Keratinocyte (primary cell): Measurements from ENCODE around the gene USP30. TPM values are rescaled to one million over a fixed set of nuclear protein-coding genes. Genes with fewer than 3 reads are reported as not detected.

Source experiments
- DNase-seq: peaks from one replicate; pipeline ENCODE4 v3.0.0-alpha.2; 2011; ENCODE audit warnings: low read depth, missing footprints, low spot score
- FAIRE-seq: peaks from 2 replicates; lab custom pipeline; 2011; peaks lifted over from hg19 to GRCh38; lab: Jason Lieb, UNC
- H2AFZ ChIP-seq: 2 replicates; pipeline ENCODE4 v1.6.0; 2012; ENCODE audit warnings: low read length, control low read depth, inconsistent platforms; ENCODE audit not compliant: control insufficient read depth
- H3K27ac ChIP-seq: 2 replicates; pipeline ENCODE4 v1.5.1; 2011; ENCODE audit warnings: low read length; ENCODE audit not compliant: control insufficient read depth, insufficient read depth
- H3K27me3 ChIP-seq: 3 replicates; pipeline ENCODE4 v1.6.0; 2011; ENCODE audit warnings: low read length; ENCODE audit not compliant: control insufficient read depth, insufficient read depth; ENCODE audit errors: extremely low read depth
- H3K36me3 ChIP-seq, 2 experiments: 2 replicates in 1 of 2; 3 replicates in 1 of 2; pipeline ENCODE4 v1.5.1; 2011; ENCODE audit warnings: low read length in 2 of 2, mild to moderate bottlenecking in 1 of 2; ENCODE audit not compliant: control insufficient read depth in 2 of 2, insufficient read depth in 2 of 2; ENCODE audit errors: extremely low read depth in 1 of 2
- H3K4me1 ChIP-seq: 3 replicates; pipeline ENCODE4 v1.5.1; 2011; ENCODE audit warnings: low read length; ENCODE audit not compliant: control insufficient read depth, insufficient read depth; ENCODE audit errors: extremely low read depth
- H3K4me2 ChIP-seq: 3 replicates; pipeline ENCODE4 v1.6.0; 2011; ENCODE audit warnings: low read depth, low read length; ENCODE audit not compliant: control insufficient read depth, insufficient read depth; ENCODE audit errors: extremely low read depth
- H3K4me3 ChIP-seq, 3 experiments: fragments of 200-600 bp in 1 of 3; sonication (generic) in 1 of 3; 2 replicates in 2 of 3; 3 replicates in 1 of 3; pipeline ENCODE4 v1.5.1; 2011 to 2016; ENCODE audit warnings: low read length in 3 of 3, mild to moderate bottlenecking in 3 of 3, control low read depth in 2 of 3, inconsistent platforms in 1 of 3, low read depth in 1 of 3, mixed read lengths in 1 of 3, mixed run types in 1 of 3, moderate library complexity in 1 of 3; ENCODE audit not compliant: control insufficient read depth in 2 of 3, insufficient read depth in 2 of 3; ENCODE audit errors: extremely low read depth in 1 of 3
- H3K79me2 ChIP-seq: 2 replicates; pipeline ENCODE4 v1.6.0; 2012; ENCODE audit warnings: low read length; ENCODE audit not compliant: control insufficient read depth, insufficient read depth
- H3K9ac ChIP-seq: 3 replicates; pipeline ENCODE4 v1.6.0; 2011; ENCODE audit warnings: low read length; ENCODE audit not compliant: control insufficient read depth, insufficient read depth; ENCODE audit errors: extremely low read depth
- H3K9me1 ChIP-seq: 3 replicates; pipeline ENCODE4 v1.6.0; 2011; ENCODE audit warnings: low read length; ENCODE audit not compliant: control insufficient read depth, insufficient read depth; ENCODE audit errors: extremely low read depth
- H3K9me3 ChIP-seq: 2 replicates; pipeline ENCODE4 v1.5.1; 2012; ENCODE audit warnings: low read depth, low read length; ENCODE audit not compliant: control insufficient read depth
- H4K20me1 ChIP-seq: 3 replicates; pipeline ENCODE4 v1.6.0; 2011; ENCODE audit warnings: low read length; ENCODE audit not compliant: control insufficient read depth, insufficient read depth; ENCODE audit errors: extremely low read depth
- CTCF ChIP-seq, 3 experiments: IDR thresholded peaks in 1 of 3; conservative IDR thresholded peaks in 1 of 3; optimal IDR thresholded peaks in 1 of 3; 2 replicates in 2 of 3; 3 replicates in 1 of 3; pipeline versions ENCODE3 to v1.5.1; 2011; ENCODE audit warnings: low read length in 3 of 3, mild to moderate bottlenecking in 3 of 3, moderate library complexity in 2 of 3, control low read depth in 1 of 3, inconsistent platforms in 1 of 3; ENCODE audit not compliant: insufficient read depth in 2 of 3; ENCODE audit errors: extremely low read depth in 1 of 3
- EZH2 ChIP-seq: IDR thresholded peaks from one replicate; pipeline ENCODE4 v1.6.1; 2012; ENCODE audit warnings: inconsistent platforms, mild to moderate bottlenecking, low read length, moderate library complexity
- dilution Hi-C: fragments of 300-500 bp; cut with MboI; formaldehyde crosslinking; loops from one replicate; pipeline ENCODE4 v1.7.0; 2020; ENCODE audit warnings: low sequenced_read_pairs; ENCODE audit not compliant: extremely low pct_ligation_motif_present
- polyA plus RNA-seq, 5 experiments: library from polyadenylated mRNA; depleted of rRNA in 3 of 5; stranded (reverse) in 3 of 5; stranded (forward) in 1 of 5; unstranded in 1 of 5; fragments of >200 nt; gene quantifications; 1 replicate in 1 of 5; 2 replicates in 3 of 5; 3 replicates in 1 of 5; pipeline versions ENCODE4 v1.2.1 to v1.2.3, GENCODE V29; 2011 to 2012; ENCODE audit warnings: missing spikeins in 2 of 5, low read depth in 1 of 5, low replicate concordance in 1 of 5

USP30 gene
- polyA plus RNA-seq, 1 donor (not counting 4 experiments of a cell fraction or from before 2014, with no cell fraction given): 10.0 TPM

GRCh38 chr12:109127533-109128242 is 75.3 kb downstream of the USP30 start:
- Histone ChIP-seq H3K79me2 (no peaks in the 10 kb centered on the region), H3K4me2 (no peak overlapping the region), H3K36me3 (no peaks in the 10 kb centered on the region), H3K9ac (no peak overlapping the region), H3K4me3 (no peak overlapping the region), H3K27ac (no peak overlapping the region), H3K4me1 (no peaks in the 10 kb centered on the region), H2AFZ (no peak overlapping the region), H3K9me3 (no peaks in the 10 kb centered on the region), H3K27me3 (peaks cover 4% of the 10 kb centered on the region), H3K9me1 (no peaks in the 10 kb centered on the region), H4K20me1 (no peaks in the 10 kb centered on the region)
- DNase-seq (no peak), FAIRE-seq (no peak)
- TF ChIP-seq CTCF (optimal IDR thresholded peaks at IDR 0.05 in 1 of 3, IDR thresholded peaks at IDR 0.05 in 1 of 3, conservative IDR thresholded peaks at IDR 0.05 in 1 of 3; ENCODE audit: extremely low read depth in 1 of 3, insufficient read depth in 2 of 3, low read length in 3 of 3): no peak
- TF ChIP-seq EZH2: no peak
- dilution Hi-C loops: no loop called here

DNA sequence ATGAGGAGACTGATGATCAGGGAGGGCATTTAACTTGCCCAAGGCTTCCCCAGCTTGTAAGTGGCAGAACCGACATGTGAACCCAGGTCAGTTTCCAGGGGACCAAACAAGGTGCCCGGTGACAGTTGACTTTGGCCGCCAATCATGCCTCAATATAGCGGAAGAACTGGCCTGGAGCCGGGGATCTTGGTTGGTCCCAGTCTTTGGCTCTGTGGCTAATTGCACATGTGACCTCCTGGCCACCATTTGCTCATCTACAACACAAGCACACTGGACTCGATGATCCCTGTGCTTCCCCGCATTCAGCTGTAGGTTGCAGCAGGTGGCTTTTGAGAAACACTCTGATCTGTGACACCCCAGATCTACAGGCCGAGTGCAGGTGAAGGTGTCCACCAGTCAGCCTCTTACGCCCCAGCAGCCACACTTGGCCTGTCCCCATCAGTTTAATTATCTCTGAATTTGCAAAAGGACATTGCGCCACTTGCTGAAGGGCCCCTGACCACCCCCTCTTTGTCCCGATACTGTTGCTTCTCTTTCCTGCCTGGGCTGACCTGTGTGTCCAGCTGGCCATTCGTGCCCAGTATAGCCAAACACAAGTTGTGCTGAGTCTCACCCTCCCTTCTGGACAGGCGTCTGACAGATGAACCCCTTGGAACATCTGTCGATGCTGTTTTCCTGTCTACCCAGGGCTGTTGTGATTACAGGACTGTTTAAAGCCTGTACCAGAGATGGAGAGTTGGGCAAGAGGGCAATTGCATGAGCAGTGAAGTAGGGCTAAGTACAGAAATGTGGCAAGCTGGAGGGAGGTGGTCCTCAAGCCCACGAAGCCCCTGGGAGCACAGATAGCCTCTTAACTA is 78.1 kb downstream of the USP30 start:
- H3K9ac ChIP-seq: no peak overlapping the region
- no peak overlapping the region for H2AFZ ChIP-seq
- peaks cover 6% of the 10 kb centered on the region for H3K27me3 ChIP-seq
- TF ChIP-seq CTCF (optimal IDR thresholded peaks at IDR 0.05 in 1 of 3, IDR thresholded peaks at IDR 0.05 in 1 of 3, conservative IDR thresholded peaks at IDR 0.05 in 1 of 3; ENCODE audit: extremely low read depth in 1 of 3, insufficient read depth in 2 of 3, low read length in 3 of 3) (no peak), EZH2 (no peak)
- no peaks in the 10 kb centered on the region for H3K79me2 ChIP-seq
- no peaks in the 10 kb centered on the region for H4K20me1 ChIP-seq
- H3K9me3 ChIP-seq: no peaks in the 10 kb centered on the region
- no peaks in the 10 kb centered on the region for H3K4me1 ChIP-seq
- no peak overlapping the region for H3K27ac ChIP-seq
- no peak overlapping the region for H3K4me3 ChIP-seq
- DNase-seq (no peak), FAIRE-seq (no peak)
- dilution Hi-C loops: no loop called here
- no peak overlapping the region for H3K4me2 ChIP-seq
- no peaks in the 10 kb centered on the region for H3K9me1 ChIP-seq
- H3K36me3 ChIP-seq: no peaks in the 10 kb centered on the region
